K562 (cell line): ENCODE measurements around the gene MYL12A. TPM values are rescaled to one million over a fixed set of nuclear protein-coding genes. Genes with fewer than 3 reads are reported as not detected.

Experiments used
- ARID2 ChIP-seq: fragments of 450-650 bp; IDR thresholded peaks from 2 replicates; pipeline ENCODE4 v1.6.1; 2017; ENCODE audit warnings: antibody characterized with exemption, mild to moderate bottlenecking
- BCLAF1 ChIP-seq, 2 experiments: fragments of 450-650 bp in 1 of 2; IDR thresholded peaks; 2 replicates each; pipeline ENCODE4 v1.6.1; 2011 to 2017; ENCODE audit warnings: low read depth in 2 of 2, antibody characterized with exemption in 1 of 2, borderline replicate concordance in 1 of 2, low read length in 1 of 2, mild to moderate bottlenecking in 1 of 2, mixed read lengths in 1 of 2; ENCODE audit not compliant: control insufficient read depth in 1 of 2
- DMBX1 ChIP-seq: fragments of 250-450 bp; sonication (Bioruptor Pico); IDR thresholded peaks from 2 replicates; pipeline ENCODE4 v1.8.0; 2022; ENCODE audit warnings: inconsistent platforms, mild to moderate bottlenecking, moderate library complexity, borderline replicate concordance
- EHMT2 ChIP-seq: fragments of 450-650 bp; IDR thresholded peaks from 2 replicates; pipeline ENCODE4 v1.6.1; 2018; ENCODE audit warnings: antibody characterized with exemption
- MGA ChIP-seq: fragments of 450-650 bp; IDR thresholded peaks from 2 replicates; pipeline ENCODE4 v1.6.1; 2016; ENCODE audit warnings: mild to moderate bottlenecking, moderate library complexity
- NFE2L1 ChIP-seq: fragments of 450-650 bp; IDR thresholded peaks from 2 replicates; pipeline ENCODE4 v1.6.1; 2016; ENCODE audit warnings: missing genetic modification characterization, low read depth, mild to moderate bottlenecking, missing compliant biosample characterization, moderate library complexity, borderline replicate concordance
- SMARCB1 ChIP-seq: IDR thresholded peaks from 2 replicates; pipeline ENCODE4 v1.6.1; 2011; ENCODE audit warnings: improper control_type of control experiment, low read depth; ENCODE audit not compliant: insufficient read length
- SMARCC2 ChIP-seq: fragments of 450-650 bp; IDR thresholded peaks from 2 replicates; pipeline ENCODE4 v1.6.1; 2017; ENCODE audit warnings: antibody characterized with exemption, moderate library complexity, mild to moderate bottlenecking, low read depth
- ZBTB43 ChIP-seq: sonication (generic); formaldehyde crosslinking; IDR thresholded peaks from 2 replicates; pipeline ENCODE4 v1.8.0; 2023; ENCODE audit warnings: mild to moderate bottlenecking, missing genetic modification reagents
- ZBTB8A ChIP-seq: fragments of 450-650 bp; IDR thresholded peaks from 2 replicates; pipeline ENCODE4 v1.6.1; 2018; ENCODE audit warnings: mild to moderate bottlenecking, moderate library complexity; ENCODE audit not compliant: partially characterized antibody
- ZNF146 ChIP-seq: IDR thresholded peaks from one replicate; pipeline ENCODE4 v1.6.1; 2018; ENCODE audit warnings: missing compliant biosample characterization; ENCODE audit not compliant: unreplicated experiment
- ZNF354B ChIP-seq: fragments of 250-450 bp; sonication (Bioruptor Pico); IDR thresholded peaks from 2 replicates; pipeline ENCODE4 v1.4.0; 2020
- polyA plus RNA-seq, 8 experiments: library from polyadenylated mRNA; depleted of rRNA in 4 of 8; stranded (reverse) in 5 of 8; unstranded in 3 of 8; fragments of >200 nt; fragmentation: Nextera tagmentation in 2 of 8; fragmentation: Illumina TruSeq in 1 of 8; extraction: Ambion mirVana in 2 of 8; extraction: Trizol in 1 of 8; gene quantifications; 2 replicates each; pipeline versions ENCODE4 v1.2.1 to v1.2.3, GENCODE V29; 2011 to 2014; ENCODE audit warnings: inconsistent platforms in 1 of 8, missing spikeins in 1 of 8
- total RNA-seq, 7 experiments: library from RNA; depleted of rRNA in 6 of 7; stranded (reverse); fragments of >200 nt in 6 of 7; fragmentation: Illumina TruSeq in 2 of 7; extraction: Trizol in 2 of 7; gene quantifications; 2 replicates each; pipeline versions ENCODE4 v1.2.1 to v1.2.3, GENCODE V29; 2011 to 2021; ENCODE audit warnings: low replicate concordance in 1 of 7

Gene MYL12A
- total and polyA plus RNA-seq, 9 of the 15 experiments (the other 6 are each of a cell fraction or from before 2014, with no cell fraction given) = 308 to 1,031 (median 559) TPM

GRCh38 chr18:3248062-3248657 lies 559 bp downstream of the MYL12A start (continued):
- TF ChIP-seq ZBTB43 (CRISPR knock-in tag) (0 out of 2 replicates have a peak, but pooled peaks have one; percentile 32), SMARCB1 (no peak), ZBTB8A (no peak), ZNF146 (CRISPR knock-in tag) (no peak), BCLAF1 (IDR thresholded peaks at IDR 0.05; ENCODE audit: borderline replicate concordance in 1 of 2, control insufficient read depth in 1 of 2, low read depth in 2 of 2, low read length in 1 of 2) (no peak), EHMT2 (no peak), NFE2L1 (no peak), ARID2 (no peak), MGA (no peak), ZNF354B (CRISPR knock-in tag) (no peak), SMARCC2 (no peak), DMBX1 (CRISPR knock-in tag) (no peak)
